Thymus (tissue), 11 donors: ENCODE data around the gene C16orf90. TPM values are rescaled to one million over a fixed set of nuclear protein-coding genes. Genes with fewer than 3 reads are reported as not detected.
"Not testable (repeated sequence)": the region's sequence is repeated elsewhere in the genome, so short reads cannot be mapped to it uniquely, and the experiment has no call there.

Source experiments
- DNase-seq, 9 donors: peaks; one replicate each; pipeline ENCODE4 v3.0.0-alpha.2; 2013; ENCODE audit warnings: low spot score in 9 of 9, low read depth in 6 of 9, missing footprints in 1 of 9
- H3K27ac ChIP-seq, 2 donors: one replicate each; pipeline ENCODE4 v1.5.1; 2013; ENCODE audit warnings: control low read depth in 1 of 2, low read depth in 1 of 2, low read length in 1 of 2, mild to moderate bottlenecking in 1 of 2, moderate library complexity in 1 of 2
- H3K27me3 ChIP-seq, 2 donors: one replicate each; pipeline ENCODE4 v1.5.1; 2013; ENCODE audit warnings: low read length in 1 of 2; ENCODE audit not compliant: control insufficient read depth in 2 of 2, insufficient read depth in 1 of 2
- H3K36me3 ChIP-seq, 2 donors: one replicate each; pipeline ENCODE4 v1.5.1; 2013; ENCODE audit warnings: low read length in 1 of 2, mild to moderate bottlenecking in 1 of 2, moderate library complexity in 1 of 2; ENCODE audit not compliant: control insufficient read depth in 2 of 2, insufficient read depth in 2 of 2
- H3K4me1 ChIP-seq, 2 donors: one replicate each; pipeline ENCODE4 v1.5.1; 2013; ENCODE audit warnings: low read length in 2 of 2; ENCODE audit not compliant: control insufficient read depth in 2 of 2, insufficient read depth in 2 of 2
- H3K4me3 ChIP-seq, 2 donors: one replicate each; pipeline ENCODE4 v1.5.1; 2013; ENCODE audit warnings: low read length in 2 of 2, control low read depth in 1 of 2, mild to moderate bottlenecking in 1 of 2
- H3K9me3 ChIP-seq, 2 donors: one replicate each; pipeline ENCODE4 v1.5.1; 2013; ENCODE audit warnings: low read length in 1 of 2, mild to moderate bottlenecking in 1 of 2; ENCODE audit not compliant: control insufficient read depth in 2 of 2, insufficient read depth in 1 of 2
- WGBS: extraction: QIAGEN DNeasy Blood & Tissue Kit; methylation state at CpG from one replicate; pipeline ENCODE4 v1.1.7; 2013; 5-methylcytosine and 5-hydroxymethylcytosine counted together
- polyA plus RNA-seq: library from polyadenylated mRNA; stranded (reverse); fragments of 200-250 nt; gene quantifications from one replicate; pipeline ENCODE4 v1.2.3, GENCODE V29; 2013
- total RNA-seq: library from RNA; stranded (reverse); fragments of 120-200 nt; gene quantifications from one replicate; pipeline ENCODE4 v1.2.4, GENCODE V29; 2013
- donor health status: healthy.

Gene C16orf90
- total and polyA plus RNA-seq, 2 donors: not detected

DNA sequence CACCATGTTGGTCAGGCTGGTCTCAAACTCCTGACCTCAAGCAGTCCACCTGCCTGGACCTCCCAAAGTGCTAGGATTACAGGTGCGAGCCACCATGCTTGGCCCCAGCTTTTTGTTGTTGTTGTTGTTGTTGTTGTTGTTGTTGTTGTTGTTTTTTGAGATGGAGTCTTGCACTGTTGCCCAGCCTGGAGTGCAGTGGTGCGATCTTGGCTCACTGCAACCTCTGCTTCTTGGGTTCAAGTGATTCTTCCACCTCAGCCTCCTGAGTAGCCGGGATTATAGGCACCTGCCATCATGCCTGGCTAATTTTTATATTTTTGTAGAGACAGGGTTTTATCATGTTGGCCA, 21.7 kb downstream of the C16orf90 start:
- peaks cover 15 to 24% of the 10 kb centered on the region in 2 donors for H3K36me3 ChIP-seq
- WGBS: 87% methylated on average over 3 of the region's 3 CpGs
- not testable (repeated sequence) for DNase-seq

DNA sequence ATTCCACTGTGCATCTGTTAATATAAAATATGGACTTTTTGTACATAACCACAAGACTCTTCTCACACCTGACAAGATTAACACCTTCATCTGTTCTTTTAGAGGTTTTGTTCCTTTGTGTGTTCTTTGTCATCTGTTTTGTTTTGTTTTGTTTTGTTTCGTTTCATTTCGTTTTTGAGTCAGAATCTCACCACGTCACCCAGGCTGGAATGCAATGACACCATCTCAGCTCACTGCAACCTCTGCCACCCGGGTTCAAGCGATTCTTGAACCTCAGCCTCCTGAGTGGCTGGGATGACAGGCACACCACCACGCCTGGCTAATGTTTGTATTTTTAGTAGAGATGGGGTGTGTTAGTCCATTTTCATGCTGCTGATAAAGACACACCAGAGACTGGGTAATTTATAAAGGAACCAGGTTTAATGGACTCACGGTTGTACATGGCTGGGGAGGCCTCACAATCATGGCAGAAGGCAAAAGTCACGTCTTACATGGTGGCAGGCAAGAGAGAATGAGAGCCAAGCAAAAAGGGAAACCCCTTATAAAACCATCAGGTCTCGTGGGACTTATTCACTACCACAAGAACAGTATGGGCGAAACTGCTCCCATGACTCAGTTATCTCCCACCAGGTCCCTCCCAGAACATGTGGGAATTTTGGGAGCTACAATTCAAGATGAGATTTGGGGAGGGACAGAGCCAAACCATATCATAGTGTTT, 22.3 kb downstream of the C16orf90 start:
- Histone ChIP-seq H3K9me3 (no peaks in the 10 kb centered on the region), H3K36me3 (peaks cover 11 to 19% of the 10 kb centered on the region in 2 donors), H3K27ac (no peak overlapping the region), H3K4me1 (peaks cover 0 to 3% of the 10 kb centered on the region in 2 donors), H3K27me3 (no peaks in the 10 kb centered on the region), H3K4me3 (no peak overlapping the region)
- 95% methylated on average over 10 of the region's 10 CpGs for WGBS
- DNase-seq: no peak

More for the DNA sequence above, 21.7 kb downstream of the C16orf90 start:
- not testable (repeated sequence) for H3K9me3 ChIP-seq, H3K27me3 ChIP-seq, H3K4me3 ChIP-seq, H3K4me1 ChIP-seq, H3K27ac ChIP-seq

DNA sequence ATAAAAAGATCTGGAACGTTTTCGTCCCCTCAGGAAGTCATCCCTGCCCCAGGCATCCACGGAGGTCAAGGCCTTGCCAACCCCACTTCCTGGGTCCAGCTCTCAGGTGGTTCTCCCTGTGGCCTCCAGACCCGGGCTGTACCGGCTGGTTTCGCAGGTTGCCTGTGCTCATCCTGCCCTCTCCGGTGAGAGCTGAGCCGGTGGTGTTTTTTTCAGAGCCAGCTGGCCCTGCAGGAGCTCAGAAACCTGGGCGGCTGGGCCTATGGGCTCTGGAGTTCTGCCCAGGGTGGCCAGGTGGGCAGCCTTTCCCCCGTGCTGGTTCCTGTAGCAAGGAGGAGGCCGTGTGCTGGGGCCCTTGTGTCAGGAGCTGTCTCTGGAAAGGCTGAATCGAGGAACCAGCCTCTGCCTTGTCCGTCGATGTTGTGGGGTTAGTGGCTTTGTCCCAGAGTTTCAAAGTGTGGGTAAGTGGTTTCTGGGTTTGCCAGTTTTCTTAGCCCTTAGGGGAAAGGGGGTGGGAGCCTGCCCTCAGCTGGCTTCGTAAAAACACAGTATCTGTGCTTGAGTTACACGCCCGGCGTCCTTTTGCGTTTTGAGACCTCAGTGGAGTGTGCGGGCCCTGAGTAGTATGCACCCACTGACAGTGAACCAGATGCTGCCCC, 23.6 kb downstream of the C16orf90 start:
- Histone ChIP-seq H3K36me3 (peaks cover 17 to 23% of the 10 kb centered on the region in 2 donors), H3K27me3 (no peaks in the 10 kb centered on the region), H3K9me3 (no peaks in the 10 kb centered on the region), H3K4me3 (no peak overlapping the region), H3K27ac (no peak overlapping the region), H3K4me1 (peaks cover 0 to 3% of the 10 kb centered on the region in 2 donors)
- no peak for DNase-seq
- 97% methylated on average over 20 of the region's 20 CpGs for WGBS

DNA sequence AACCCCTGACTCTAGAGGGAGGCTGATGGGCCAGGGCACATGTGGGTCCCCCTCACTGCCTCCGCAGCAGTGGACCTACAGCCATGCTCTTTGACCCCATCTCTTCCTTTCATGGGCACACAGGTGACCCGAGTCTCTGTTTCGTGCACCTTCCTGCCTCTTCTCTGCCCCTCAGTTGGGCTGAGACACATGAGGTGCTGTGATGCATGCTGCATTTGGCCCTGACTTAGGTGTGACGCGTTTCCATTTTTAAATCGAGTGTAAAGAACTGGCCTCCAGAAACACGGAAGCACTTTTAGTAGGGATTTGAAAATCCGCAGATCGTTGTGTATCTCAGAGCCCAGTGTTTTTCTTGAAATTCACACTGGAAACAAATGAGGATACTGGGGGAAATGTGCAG, 24.6 kb downstream of the C16orf90 start:
- Histone ChIP-seq H3K4me1 (peaks cover 0 to 3% of the 10 kb centered on the region in 2 donors), H3K27me3 (no peaks in the 10 kb centered on the region), H3K36me3 (peaks cover 19 to 25% of the 10 kb centered on the region in 2 donors), H3K4me3 (no peak overlapping the region), H3K27ac (no peak overlapping the region), H3K9me3 (no peaks in the 10 kb centered on the region)
- 87% methylated on average over 9 of the region's 9 CpGs for WGBS
- DNase-seq: no peak

DNA sequence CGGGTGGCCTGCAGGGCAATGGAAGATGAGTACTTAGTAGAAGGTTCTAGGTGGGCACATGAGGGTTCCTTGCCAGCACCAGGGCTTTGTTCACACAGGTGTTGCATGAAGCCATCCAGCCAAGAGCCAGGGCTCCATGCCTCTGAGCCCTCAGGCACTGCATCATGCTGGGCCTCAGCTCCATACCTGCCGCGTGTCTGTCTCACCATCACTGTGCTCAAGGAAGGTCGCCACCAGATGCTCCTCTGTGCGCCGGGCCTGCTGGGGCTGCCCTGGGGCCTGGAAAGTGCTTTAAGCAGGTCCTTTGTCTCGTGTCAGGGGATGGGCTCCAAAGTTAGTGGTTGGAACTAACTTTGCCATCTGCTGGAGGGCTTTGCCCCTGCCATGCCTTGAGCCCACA, 25.6 kb downstream of the C16orf90 start:
- H3K36me3 ChIP-seq: peaks cover 17 to 27% of the 10 kb centered on the region in 2 donors
- no peaks in the 10 kb centered on the region for H3K27me3 ChIP-seq
- H3K9me3 ChIP-seq: no peaks in the 10 kb centered on the region
- no peak overlapping the region for H3K4me3 ChIP-seq
- H3K4me1 ChIP-seq: peaks cover 0 to 3% of the 10 kb centered on the region in 2 donors
- no peak for DNase-seq
- WGBS: 98% methylated on average over 7 of the region's 7 CpGs
- no peak overlapping the region for H3K27ac ChIP-seq

DNA sequence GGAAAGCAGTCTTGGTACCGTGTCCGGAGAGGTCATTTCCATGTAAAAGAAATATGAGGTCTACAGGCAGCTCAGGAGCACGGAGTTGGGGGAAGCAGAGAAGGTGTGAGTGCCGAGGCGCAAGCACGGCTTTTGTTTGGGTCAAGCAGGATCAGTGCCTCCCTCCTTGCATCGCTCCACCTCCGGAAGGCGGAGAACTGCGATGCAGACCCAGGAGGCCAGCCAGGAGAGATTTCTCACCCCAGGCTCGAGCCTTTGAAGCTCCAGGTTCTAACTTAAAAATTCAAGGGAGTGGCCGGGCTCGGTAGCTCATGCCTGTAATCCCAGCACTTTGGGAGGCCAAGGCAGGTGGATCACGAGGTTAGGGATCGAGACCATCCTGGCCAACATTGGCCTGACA, 26.8 kb downstream of the C16orf90 start:
- WGBS: 95% methylated on average over 15 of the region's 15 CpGs
- Histone ChIP-seq H3K4me3 (no peak overlapping the region), H3K4me1 (peaks cover 7 to 9% of the 10 kb centered on the region in 2 donors), H3K27ac (no peak overlapping the region), H3K9me3 (no peaks in the 10 kb centered on the region), H3K27me3 (no peaks in the 10 kb centered on the region), H3K36me3 (peaks cover 17 to 27% of the 10 kb centered on the region in 2 donors)
- DNase-seq: no peak

DNA sequence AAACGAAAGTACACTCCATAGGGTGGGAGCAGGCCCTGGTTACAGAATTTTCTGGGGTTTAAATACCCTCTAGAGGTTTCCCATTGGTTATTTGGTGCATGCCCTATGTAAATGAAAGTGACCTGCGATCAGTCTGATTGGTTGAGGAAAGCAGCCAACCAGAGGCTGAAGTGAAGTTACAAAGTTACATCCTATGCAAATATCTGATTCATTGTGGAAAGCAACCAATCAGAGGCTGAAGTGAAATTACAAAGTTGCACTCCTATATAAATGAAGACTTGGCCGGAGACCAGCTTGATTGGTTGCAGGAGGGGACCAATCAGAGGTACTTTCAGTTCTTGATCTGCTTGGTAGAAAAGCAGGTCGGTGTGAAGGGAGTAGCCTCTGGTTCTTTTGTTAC, 27.4 kb downstream of the C16orf90 start:
- H3K9me3 ChIP-seq: no peaks in the 10 kb centered on the region
- peaks cover 17 to 27% of the 10 kb centered on the region in 2 donors for H3K36me3 ChIP-seq
- H3K4me1 ChIP-seq: peaks cover 7 to 9% of the 10 kb centered on the region in 2 donors
- H3K27me3 ChIP-seq: no peaks in the 10 kb centered on the region
- H3K27ac ChIP-seq: no peak overlapping the region
- H3K4me3 ChIP-seq: no peak overlapping the region
- 90% methylated on average over 4 of the region's 4 CpGs for WGBS
- DNase-seq: no peak

DNA sequence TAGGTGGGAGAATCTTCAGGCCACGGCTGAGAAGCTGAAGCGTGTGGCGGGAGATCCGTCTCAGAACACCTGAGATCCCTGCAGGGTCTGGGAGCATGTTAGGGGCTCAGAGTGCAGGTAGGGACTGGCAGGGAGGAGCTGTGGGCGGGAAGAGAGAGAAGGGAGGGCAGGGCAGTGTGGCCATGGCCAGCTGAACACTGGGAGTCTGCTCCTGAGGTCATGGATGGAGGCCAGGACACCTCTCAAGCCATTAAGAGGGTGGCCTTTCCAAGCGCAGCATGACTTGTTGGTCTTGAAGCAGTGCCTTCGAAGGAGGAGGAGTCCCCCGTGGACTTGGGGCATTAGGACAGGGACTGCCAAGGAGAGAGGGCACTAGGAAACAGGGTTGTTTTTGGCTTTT, 28.1 kb downstream of the C16orf90 start:
- Histone ChIP-seq H3K27ac (no peak overlapping the region), H3K27me3 (no peaks in the 10 kb centered on the region), H3K4me3 (no peak overlapping the region), H3K4me1 (peaks cover 7 to 9% of the 10 kb centered on the region in 2 donors), H3K9me3 (no peaks in the 10 kb centered on the region), H3K36me3 (peaks cover 17 to 27% of the 10 kb centered on the region in 2 donors)
- WGBS: 98% methylated on average over 8 of the region's 8 CpGs
- no peak for DNase-seq

DNA sequence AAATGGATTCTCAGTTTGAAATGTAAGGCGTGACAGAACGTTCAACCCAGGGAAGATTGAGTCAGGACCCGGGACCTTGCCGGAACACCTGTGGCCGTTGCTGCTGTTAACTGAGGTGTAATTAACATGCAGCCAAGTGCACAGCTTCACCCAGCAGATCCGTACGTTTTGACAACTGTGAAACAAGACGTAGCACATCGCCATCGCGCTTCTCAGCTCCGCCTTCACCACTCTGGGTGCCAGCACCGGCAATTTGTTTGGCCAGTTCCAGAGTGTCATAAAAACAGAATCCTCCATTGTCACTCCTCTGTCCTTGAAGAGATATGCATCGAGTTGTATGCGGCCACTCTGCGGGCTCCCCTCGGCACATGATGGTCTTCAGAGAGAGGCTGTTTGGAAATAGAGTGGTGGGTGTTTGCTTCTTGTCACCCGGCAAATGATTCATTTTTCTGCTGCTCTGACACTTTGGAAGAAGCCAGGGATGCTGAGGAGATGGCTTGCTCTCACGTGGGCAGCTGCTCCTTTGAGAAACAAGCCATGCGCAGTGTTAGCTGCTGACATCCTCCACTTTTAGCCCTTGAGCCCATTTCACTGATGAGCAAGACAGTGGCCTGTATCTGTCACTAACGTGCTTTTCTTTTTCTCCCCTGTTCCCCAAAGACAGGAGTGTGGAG, 29.2 kb downstream of the C16orf90 start:
- H3K4me3 ChIP-seq: no peak overlapping the region
- no peak overlapping the region for H3K27ac ChIP-seq
- peaks cover 11 to 14% of the 10 kb centered on the region in 2 donors for H3K4me1 ChIP-seq
- 98% methylated on average over 21 of the region's 21 CpGs for WGBS
- no peaks in the 10 kb centered on the region for H3K27me3 ChIP-seq
- no peak for DNase-seq
- H3K36me3 ChIP-seq: peaks cover 17 to 23% of the 10 kb centered on the region in 2 donors
- no peaks in the 10 kb centered on the region for H3K9me3 ChIP-seq
